ENCODE results near the gene MACIR.

DNA sequence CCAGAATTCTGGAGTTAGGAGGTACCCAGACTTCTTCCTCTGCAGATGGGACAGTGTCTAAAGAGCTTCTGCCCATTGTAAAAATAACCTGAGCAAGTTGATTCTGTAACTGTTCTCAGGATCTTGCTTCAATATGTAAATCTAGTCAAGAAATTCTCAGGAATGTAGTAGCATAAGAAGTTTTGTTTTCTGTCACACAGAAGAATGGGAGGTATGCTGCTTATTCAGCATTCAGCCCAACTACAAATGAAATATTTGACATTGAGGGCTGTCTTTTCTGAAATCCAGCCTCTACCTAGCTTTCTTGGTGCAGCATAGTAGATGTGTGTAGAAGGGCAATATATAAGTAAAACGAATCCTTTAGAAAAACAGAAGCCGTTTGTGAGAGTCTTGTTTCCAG, 13.8 kb downstream of the MACIR start:
- TF ChIP-seq, protein P1, sequence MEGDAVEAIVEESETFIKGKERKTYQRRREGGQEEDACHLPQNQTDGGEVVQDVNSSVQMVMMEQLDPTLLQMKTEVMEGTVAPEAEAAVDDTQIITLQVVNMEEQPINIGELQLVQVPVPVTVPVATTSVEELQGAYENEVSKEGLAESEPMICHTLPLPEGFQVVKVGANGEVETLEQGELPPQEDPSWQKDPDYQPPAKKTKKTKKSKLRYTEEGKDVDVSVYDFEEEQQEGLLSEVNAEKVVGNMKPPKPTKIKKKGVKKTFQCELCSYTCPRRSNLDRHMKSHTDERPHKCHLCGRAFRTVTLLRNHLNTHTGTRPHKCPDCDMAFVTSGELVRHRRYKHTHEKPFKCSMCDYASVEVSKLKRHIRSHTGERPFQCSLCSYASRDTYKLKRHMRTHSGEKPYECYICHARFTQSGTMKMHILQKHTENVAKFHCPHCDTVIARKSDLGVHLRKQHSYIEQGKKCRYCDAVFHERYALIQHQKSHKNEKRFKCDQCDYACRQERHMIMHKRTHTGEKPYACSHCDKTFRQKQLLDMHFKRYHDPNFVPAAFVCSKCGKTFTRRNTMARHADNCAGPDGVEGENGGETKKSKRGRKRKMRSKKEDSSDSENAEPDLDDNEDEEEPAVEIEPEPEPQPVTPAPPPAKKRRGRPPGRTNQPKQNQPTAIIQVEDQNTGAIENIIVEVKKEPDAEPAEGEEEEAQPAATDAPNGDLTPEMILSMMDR (IDR thresholded peaks at IDR 0.05), result no peak
- TF ChIP-seq POLR2A (IDR thresholded peaks at IDR 0.05) (no peak), POLR2AphosphoS5 (IDR thresholded peaks at IDR 0.05) (no peak)

All from breast epithelium (tissue), 3 donors.